AG04449 (cell line): ENCODE results near the gene FLT3LG.

Experiments
- CTCF ChIA-PET: fragments of 350-600 bp; formaldehyde crosslinking; extraction: SDS; loops from one replicate; lab custom pipeline; 2021; ENCODE audit warnings: antibody characterized with exemption; lab: Yijun Ruan, JAX
- POLR2A ChIA-PET: fragments of 400-600, 350-600 bp; formaldehyde crosslinking; extraction: SDS; loops from one replicate; lab custom pipeline; 2020; ENCODE audit warnings: antibody characterized with exemption, inconsistent platforms; lab: Yijun Ruan, JAX
- DNase-seq: peaks from one replicate; pipeline ENCODE4 v3.0.0-alpha.2; 2010; ENCODE audit warnings: low read depth, low spot score
- H3K4me3 ChIP-seq: 2 replicates; pipeline ENCODE4 v1.5.1; 2011; ENCODE audit warnings: low read depth, mild to moderate bottlenecking, control low read depth, low read length
- TF ChIP-seq, protein P1 (sequence below): IDR thresholded peaks from one replicate; pipeline ENCODE4 v1.5.1; 2011; ENCODE audit warnings: mild to moderate bottlenecking, moderate library complexity, low read length, control low read depth, inconsistent platforms; ENCODE audit not compliant: insufficient read depth; ENCODE audit errors: missing control alignments

The FLT3LG gene

DNA sequence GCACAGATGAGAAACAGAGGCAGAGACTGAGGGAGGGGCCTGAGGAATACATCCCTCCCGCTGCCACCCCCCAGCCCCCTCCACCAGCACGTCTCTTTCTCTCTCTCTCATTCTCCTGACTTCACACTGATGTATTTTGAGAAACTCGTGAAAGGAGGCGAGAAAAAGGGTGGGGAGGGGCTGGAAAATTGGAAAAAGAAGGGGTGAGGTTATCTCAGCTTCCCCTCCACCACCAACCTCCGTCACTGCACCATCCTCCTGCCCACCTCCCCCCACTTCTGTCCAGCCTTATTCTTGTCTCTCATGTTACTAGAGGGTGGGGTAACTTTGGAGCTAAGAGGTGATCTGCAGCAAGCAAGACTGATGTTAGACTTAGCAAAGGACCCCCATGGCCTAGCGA is 34.2 kb upstream of the FLT3LG start:
- TF ChIP-seq, protein P1, sequence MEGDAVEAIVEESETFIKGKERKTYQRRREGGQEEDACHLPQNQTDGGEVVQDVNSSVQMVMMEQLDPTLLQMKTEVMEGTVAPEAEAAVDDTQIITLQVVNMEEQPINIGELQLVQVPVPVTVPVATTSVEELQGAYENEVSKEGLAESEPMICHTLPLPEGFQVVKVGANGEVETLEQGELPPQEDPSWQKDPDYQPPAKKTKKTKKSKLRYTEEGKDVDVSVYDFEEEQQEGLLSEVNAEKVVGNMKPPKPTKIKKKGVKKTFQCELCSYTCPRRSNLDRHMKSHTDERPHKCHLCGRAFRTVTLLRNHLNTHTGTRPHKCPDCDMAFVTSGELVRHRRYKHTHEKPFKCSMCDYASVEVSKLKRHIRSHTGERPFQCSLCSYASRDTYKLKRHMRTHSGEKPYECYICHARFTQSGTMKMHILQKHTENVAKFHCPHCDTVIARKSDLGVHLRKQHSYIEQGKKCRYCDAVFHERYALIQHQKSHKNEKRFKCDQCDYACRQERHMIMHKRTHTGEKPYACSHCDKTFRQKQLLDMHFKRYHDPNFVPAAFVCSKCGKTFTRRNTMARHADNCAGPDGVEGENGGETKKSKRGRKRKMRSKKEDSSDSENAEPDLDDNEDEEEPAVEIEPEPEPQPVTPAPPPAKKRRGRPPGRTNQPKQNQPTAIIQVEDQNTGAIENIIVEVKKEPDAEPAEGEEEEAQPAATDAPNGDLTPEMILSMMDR = no peak
- CTCF ChIA-PET = interaction anchor here (1.2 to 1.5 kb wide), 3 partner anchors 10 to 213 kb away, joined by 3 to 6 read pairs (median 3); no protein-coding TSS in a partner anchor
- no peak for DNase-seq
- POLR2A ChIA-PET = no interaction called here
- no peak overlapping the region for H3K4me3 ChIP-seq

DNA sequence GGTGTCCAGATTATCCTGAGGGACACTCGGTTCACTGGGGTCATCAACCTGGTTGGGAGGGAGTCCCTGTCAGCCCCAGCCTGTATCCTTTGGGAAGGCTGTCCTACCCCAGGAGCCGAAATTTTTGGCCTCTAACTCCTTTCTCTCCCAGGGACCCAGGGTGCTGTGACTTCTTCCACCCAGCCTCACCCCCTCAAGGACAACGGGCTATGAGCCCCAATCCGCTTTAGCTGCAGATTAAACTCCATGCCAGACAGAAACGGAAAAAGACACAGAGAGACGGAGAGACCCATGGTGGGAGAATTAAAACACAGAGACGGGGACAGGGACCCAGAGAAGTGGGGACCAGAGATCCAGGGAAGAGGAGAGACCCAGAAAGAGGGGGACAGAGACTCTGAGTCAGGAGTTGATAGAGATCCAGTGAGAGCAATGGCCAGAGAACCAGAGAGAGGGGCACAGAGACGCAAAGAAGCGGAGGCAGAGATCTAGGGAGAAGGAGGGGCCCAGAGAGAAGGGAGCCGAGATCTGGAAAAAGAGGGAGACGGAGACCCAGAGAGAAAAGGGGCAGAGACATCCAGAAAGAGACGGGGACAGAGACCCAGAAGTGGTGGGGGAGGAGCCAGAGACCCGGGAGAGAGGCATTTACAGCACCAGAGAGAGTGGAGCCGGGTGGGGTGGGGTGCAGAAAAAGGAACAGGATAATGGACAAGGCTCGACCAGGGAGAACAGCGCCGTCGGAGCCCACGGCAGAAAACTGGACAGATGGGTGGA is 33.4 kb upstream of the FLT3LG start:
- no peak for DNase-seq
- CTCF ChIA-PET = interaction anchor here (1.2 to 1.7 kb wide), 4 partner anchors 9 to 214 kb away, joined by 3 to 7 read pairs (median 3); no protein-coding TSS in a partner anchor
- TF ChIP-seq, protein P1 = no peak
- POLR2A ChIA-PET = no interaction called here
- H3K4me3 ChIP-seq = no peak overlapping the region

DNA sequence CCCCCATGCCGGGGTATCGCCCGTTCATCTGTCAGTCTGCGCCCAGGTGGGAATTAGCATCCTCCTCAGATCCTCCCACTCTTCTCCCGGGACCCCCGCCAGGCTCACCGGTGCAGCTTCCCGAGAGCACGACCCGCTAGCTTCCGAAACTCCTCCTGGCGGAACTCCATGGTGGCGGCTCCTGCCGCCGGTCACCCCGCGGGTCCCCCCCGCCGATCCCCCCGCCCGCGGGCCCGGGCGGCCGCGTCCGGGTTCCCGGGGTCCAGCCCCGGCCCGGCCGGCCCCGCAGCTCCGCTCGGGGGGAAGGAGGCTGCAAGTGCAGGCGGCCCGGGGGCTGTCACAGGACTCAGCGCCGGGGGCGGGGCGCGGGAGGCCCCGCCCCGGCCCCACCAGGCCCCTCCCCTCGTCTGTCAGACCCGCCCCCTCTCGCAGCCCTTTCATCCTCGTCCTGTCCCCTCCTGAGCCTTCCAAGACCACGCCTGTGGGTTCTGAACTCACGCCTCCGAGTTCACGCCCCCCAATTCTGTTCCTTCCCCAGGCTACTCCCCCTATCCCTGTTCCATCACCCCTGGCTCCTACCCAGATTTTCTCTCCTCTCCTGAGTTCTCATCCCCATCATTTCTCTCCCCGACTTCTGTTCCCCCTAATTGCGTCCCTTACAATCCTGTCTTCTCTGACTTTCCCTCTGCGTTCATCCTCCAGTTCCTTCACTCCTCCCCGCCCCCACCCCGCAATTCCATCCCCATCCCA is 32.6 kb upstream of the FLT3LG start, which contains the start of gene SLC17A7:
Gene SLC17A7 (minus strand): TSS at position 318 of the 750 bp plus-strand sequence. CDS start 148 bp downstream, at position 170.
- POLR2A ChIA-PET = no interaction called here
- TF ChIP-seq, protein P1 = no peak
- CTCF ChIA-PET = interaction anchor here (0.7 to 2.3 kb wide), 5 partner anchors 12 to 215 kb away, joined by 3 to 21 read pairs (median 7); no protein-coding TSS in a partner anchor
- no peak for DNase-seq
- no peak within 1 kb of the TSS; the same call in 1 of the 2 replicates for H3K4me3 ChIP-seq

DNA sequence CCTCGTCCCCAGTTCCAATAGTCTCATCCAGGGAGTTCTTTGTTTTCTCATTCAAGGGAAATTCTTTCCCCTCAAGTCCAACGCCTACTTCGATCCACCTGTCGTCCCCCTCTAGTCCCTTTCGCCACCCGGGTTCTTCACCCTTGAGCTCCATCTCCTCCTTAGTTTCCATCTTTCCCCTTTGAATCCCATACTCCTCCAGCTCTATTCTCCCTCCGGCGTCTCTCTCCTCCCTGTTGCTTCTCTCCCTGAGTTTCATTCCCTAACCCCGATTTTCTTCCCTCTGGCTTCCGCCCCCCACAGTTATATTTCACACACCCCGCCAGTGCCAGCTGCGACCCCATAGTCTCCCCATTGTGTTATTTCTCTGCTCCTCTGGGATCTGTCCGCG is 32.1 kb upstream of the FLT3LG start:
- TF ChIP-seq, protein P1 = no peak
- ChIA-PET POLR2A (no interaction called here), CTCF (interaction anchor here (0.7 to 2.3 kb wide), 5 partner anchors 12 to 216 kb away, joined by 3 to 21 read pairs (median 9); no protein-coding TSS in a partner anchor)
- no peak for DNase-seq
- no peak overlapping the region for H3K4me3 ChIP-seq

DNA sequence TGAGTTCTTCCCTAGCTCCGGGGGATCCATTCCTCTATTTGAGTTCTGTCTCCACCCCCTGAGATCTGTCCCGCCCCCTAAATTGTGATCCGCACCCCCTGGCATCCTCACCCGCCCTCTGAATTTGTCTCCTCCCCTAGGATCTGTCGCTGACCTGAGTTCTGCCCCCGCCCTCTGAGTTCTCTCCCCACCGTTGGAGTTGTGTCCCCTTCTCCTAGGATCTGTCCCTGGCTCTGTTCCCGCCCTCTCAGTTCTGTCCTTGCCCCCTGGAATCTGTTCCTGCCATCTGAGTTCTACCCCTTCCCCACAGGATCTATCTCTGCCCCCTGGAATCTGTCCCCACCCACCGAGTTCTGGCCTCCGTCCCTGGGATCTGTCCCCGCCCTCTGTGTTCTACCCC is 31.7 kb upstream of the FLT3LG start:
- H3K4me3 ChIP-seq = peak overlapping the region; percentile 69
- ChIA-PET POLR2A (no interaction called here), CTCF (interaction anchor here (1.0 to 2.3 kb wide), 5 partner anchors 13 to 216 kb away, joined by 3 to 21 read pairs (median 9); no protein-coding TSS in a partner anchor)
- no peak for DNase-seq
- TF ChIP-seq, protein P1 = no peak
